ENCODE measurements around the gene TGFBR2.

GRCh38 chr3:30658328-30659052 lies 52.1 kb downstream of the TGFBR2 start:
- no peak for TF ChIP-seq CTCF (IDR thresholded peaks at IDR 0.05)
- TF ChIP-seq POLR2A (IDR thresholded peaks at IDR 0.05) = no peak
